Muscle of arm (tissue), 12 donors: ENCODE measurements around the gene CDC42. TPM values are rescaled to one million over a fixed set of nuclear protein-coding genes. Genes with fewer than 3 reads are reported as not detected.
A peak's percentile ranks its signal among the peaks of the same experiment; 100 is the strongest.

ENCODE experiments used
- DNase-seq: peaks from one replicate; pipeline ENCODE4 v3.0.0-alpha.2; 2013
- polyA plus RNA-seq, 12 donors: library from polyadenylated mRNA; unstranded; fragments of 120-200 nt; gene quantifications; one replicate each; pipeline ENCODE4 v1.2.1, GENCODE V29; 2013; ENCODE audit not compliant: insufficient read length in 12 of 12

CDC42 gene
- polyA plus RNA-seq, 12 donors, result 200 to 2,247 (median 254) TPM

DNA sequence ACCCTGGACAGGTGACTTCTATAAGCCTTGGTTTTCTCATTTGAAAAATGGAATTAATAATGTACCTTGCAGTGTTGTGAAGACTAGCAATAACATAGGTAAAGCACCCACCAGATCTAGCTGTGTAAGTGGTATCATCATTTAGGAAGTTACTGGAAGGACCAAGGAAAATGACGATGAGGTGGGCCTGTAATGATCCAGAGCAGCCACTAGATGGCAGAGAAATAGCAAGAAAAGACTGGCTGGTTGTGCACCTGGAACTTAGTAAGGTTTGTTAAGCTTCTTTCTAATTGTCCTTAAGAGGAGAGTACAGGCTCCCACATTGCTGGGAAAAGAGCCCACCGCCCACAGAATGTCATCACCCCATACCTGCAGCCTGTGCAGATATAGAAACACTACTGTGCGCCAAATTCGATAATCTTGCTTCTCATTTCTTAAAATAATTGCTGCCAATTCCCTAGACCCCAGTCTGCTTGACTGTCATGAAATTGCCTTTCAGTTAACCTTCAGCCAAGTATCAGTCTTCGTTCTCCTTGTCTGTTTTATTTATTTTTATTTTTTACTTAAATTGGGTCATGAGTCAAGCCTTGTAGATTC, 53.2 kb downstream of the CDC42 start:
- peak; percentile 23 for DNase-seq

DNA sequence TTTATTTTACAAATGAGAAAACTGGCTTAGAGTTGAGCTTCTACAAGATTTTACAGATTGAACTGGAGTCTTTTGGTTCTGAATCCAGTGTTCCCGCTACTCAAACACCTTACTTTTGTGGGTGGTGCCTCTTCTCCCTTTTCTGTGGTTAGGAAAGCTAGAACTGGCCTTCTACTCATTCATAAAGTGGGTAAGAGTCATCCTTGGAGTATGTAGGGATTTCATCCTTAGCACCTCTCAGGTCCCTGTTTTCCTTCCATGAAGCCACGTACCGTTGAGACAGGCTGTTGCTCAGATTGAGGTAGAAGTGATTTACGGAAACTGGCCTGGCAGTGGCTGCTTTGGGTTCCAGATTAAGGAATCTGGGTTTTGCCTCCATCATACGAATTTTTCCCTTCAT, 54.6 kb downstream of the CDC42 start:
- no peak for DNase-seq

DNA sequence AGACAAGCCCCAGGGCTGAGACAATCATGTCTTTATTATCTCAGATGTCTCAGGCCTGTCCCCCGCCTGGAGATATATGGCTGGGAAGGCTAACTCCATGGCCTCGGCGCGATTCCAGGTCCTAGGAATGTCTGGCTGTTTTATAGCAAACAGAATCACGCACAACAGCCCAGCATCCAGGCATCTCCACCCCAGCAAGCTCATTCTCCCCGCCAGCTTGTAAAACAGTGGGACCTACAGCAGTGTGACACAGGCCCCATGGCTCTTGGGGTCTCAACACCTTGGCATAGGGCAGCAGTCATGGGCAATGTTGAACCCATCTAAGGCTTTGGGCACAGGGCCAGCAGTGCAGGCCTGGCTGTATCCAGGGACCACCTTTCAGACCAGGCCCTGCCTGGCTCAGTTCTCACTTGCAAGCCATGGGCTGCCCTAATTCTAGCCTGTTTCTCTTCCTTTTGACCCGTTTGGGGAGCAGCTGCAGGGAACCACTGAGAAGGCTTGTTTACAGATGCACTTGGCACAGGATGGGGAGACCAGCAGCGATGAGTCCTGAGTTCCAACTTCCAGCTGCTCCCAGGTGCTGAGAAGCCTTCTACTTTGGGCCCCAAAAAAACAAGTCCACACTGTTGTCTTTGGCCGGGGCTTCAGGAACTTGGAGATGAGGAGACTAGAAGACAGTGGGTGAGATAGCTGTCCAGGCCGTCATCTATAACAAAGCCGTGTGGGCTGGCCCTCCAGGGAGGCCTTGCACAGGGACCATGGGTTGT, 56.0 kb downstream of the CDC42 start:
- DNase-seq, result peak; percentile 30

DNA sequence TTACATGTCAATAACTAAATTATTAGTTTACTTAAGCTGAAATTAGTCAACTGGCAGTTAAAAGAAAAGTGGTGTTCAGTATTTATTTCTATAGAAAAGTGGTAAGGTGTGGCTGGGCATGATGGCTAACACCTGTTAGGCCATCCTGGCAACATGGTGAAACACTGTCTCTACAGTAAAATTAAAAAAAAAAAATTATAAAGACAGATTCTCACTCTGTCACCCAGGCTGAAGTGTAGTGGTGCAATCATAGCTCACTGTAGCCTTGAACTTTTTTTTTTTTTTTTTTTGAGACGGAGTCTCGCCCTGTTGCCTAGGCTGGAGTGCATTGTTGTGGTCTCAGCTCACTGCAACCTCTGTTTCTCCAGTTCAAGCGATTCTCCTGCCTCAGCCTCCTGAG, 57.5 kb downstream of the CDC42 start:
- no peak for DNase-seq

DNA sequence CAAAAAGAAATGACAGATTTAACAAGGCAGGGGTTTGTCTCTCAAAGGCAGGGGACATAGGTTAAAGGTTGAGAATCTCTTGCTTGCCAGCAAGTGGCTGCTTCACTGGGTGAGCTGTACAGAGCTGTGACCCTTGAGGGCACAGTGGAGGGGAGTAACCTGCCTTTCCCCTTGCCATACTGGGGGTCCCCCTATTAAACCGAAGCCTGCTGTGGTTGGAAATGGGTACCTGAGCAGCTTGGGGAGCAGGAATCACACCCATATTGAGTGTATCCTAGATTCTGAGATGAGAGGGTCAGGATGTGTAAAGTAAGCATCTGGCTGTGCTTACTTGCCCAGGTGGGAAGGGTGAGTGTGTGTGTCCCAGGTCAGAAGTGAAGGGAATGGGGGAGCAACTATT, 58.6 kb downstream of the CDC42 start:
- DNase-seq, result no peak

DNA sequence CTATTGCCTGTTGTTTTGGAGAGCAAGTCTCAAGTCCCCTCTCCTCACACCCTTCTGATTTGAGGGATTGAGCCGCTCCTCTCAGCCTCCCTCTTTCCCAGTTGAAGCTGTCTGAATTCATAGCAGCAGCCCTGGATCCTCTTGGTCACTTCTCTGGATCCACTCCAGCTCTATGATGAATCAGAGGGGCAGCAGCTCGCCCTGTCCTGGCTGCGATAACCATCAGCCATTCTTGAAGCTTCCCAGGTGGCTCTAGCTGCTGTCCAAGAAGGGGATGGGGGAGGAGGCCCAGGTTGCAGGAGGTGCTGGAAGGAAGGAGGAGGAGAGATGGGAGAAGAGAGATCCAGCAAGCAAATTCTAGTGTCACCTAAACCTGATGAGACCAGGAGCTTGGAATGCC, 59.1 kb downstream of the CDC42 start:
- DNase-seq, result no peak

DNA sequence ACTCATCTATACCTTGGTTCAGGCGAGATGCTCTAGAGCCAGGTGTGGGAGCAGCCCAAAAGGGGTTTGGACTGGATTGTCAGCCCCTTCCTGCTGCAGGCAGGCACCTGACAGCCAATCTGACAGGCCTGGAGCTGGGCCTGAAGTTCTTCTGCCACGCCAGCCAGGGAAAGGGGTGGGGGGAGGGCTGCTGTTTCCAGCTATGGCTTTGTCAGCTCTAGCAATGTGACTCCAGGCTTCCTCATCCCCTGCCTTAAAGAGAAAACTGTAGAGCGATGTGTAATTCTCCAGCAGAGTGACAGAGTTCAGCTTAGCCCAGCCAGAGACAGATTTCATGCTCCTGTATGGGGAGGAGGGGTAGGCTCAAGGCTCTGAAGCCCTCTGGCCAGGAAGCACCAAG, 60.0 kb downstream of the CDC42 start:
- DNase-seq, result no peak

DNA sequence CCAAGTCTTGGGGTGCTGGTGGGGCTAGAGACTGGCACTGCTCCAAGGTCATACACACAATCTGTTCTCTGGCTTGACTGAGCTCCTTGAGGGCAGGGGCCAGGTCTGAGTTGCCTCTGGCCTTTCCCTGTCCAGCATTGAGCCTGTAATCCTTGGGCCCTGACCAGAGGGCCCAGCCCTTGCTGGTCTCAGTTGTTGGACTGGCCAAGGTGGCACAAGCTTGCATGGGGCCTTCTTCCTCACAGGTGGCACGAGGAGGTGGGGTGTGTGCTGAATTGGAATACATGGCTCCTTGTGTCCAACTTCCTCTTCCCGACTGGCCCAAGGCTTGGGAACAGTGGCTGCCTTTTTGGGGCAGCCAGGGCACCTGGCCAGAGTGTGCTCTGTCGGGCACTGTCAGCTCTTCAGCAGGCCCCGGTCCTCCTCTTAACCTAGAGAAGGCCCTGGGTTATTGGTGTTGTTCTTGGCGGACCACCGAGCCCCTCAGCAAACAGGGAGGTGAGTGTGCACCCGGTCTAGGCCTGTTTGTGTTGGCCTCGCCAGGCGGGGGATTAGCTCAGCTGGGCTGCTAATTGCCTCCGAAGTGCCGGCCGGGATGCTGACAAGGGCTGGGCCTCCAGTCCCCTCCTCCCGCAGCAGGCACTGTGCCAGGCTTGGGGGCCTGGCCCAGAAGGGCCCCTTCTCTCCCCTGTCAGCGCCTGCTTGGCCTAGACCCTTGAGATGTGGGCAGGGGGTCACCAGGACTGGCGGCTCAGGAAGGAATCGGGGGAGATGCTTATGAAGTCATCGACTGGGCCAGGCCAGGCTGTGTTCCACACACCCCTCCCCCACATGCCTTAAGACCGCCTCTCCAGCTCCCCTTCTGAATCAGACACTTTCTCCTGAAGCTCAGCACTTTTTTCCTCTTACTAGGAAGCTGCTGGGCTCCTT, 61.8 kb downstream of the CDC42 start:
- no peak for DNase-seq

DNA sequence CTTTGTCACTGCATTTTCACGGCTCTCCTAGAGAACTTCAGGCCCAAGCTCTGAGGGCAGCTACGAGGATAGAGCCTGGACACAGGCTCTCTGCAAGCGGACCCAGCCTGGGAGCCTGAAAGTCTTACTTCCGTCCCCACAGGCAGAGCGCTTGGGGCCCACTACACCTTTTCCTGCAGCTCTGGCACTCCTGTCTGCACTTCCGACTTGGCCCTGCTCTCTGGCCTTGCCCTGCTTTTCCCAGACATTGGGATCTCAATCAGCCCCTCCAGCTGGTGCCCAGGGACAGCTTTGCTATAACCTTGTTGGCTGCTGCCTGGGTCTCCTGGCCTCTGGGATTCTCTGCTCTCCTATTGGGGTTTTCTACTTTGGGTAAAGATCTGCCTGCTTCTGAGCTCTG, 62.8 kb downstream of the CDC42 start:
- no peak for DNase-seq

DNA sequence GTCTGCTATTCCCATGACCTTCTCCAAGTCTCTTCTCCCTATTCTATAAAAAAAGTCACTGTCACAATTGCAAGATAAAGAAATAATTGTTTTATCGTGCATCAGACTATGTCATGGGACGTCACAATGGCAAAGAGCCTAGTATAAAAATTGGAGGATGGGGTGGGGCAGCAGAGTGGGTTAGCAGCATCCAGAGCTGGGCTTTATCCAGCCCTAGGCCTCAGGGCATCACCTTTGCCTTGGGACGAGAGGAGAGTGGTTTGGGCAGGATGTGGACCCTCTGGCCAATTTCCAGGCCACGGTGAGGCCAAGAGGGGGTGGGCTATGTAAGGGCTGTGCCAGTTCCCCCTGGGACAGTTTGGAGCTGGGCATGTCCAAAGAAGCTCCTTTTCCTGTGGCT, 64.7 kb downstream of the CDC42 start:
- no peak for DNase-seq

DNA sequence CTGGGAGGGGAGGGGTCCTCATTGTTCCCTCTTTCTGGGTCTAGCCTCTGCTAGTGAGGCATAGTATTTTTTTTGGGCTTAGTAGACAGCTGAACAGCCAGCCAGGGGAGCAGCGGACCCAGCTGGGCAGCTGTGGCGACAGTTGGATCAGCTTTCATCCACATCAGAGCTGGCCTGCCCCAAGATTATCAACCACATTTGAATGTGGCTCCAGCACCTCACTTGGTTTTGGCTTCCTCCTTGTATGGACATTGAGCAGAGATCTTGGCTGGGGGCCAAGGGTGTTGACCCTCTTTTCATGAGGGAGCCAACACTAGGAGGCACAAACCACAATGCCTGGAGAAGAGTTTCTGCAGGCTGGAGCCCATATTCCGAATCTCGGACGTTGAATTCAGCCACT, 65.3 kb downstream of the CDC42 start:
- no peak for DNase-seq

DNA sequence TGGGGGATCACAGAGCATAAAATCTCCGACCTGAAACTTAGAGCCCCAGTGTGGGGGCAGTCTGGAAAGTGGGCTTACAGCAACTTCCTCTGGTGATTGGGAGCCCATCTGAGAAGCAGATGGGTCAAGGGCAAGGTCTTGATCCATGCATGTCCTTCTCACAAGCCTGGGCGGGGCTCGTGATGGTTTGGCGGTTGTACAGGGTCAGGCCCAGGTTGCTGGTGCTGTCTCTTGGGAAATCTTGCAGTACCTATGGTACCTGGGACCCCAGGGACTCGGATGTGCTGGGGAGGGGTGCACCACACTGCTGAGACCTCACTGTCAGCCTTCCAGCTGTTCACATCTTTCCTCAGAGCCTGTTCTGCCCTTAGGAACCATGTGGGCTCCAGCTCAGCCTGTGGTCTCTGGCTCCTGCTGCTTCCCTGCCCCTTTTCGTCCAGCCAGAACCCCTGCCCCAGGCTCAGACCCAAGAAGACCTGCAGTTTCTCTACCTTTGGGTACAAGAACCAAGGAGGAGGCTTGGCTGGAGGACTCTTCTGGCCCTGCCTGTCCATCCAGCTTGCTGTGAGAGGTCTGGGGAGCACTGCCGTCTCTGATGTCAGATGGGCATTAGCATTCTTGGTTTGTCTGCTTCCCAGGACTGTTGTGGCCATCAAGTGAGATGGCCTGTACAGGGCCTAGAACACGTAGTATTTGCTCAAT, 65.9 kb downstream of the CDC42 start:
- DNase-seq, result no peak

DNA sequence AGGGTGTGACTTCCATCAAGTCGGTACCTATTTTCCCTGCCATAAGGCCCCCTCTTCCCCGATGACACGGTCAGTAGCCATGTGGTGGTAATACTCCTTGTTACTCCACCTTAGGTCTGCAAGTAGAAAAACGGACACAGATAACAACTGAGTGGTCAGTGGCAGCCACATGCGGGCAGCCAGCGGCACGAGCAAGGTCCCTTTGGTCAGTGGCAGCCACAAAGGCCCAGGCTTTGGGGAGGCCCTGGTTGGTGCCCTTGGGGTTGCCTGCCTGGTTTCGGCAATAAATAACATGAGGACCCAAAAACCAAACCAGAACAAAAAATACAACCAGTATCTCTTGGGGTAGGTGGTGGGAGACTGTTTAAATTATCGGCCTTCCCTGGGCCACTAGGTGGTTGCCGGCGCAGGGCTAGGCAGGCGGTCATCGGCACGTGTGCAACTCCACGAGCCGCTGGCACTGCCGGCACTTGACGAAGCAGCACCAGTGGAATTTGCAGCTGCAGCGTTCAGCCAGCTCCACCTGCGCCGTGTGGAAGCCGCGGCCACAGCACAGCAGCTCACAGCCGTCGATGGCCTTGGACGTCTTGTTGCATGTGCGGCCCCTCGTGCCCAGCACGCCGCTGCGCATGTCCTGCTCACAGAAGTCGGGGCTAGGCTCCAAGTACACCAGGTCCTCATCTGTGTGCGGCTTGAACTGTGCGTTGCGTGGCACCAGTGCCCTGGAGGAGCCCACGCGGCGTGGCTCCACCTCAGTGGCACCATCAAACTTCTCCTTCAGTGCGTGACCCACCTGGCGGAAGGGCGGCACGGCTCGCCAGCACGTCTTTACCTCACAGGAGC, 67.3 kb downstream of the CDC42 start:
- DNase-seq, result no peak

DNA sequence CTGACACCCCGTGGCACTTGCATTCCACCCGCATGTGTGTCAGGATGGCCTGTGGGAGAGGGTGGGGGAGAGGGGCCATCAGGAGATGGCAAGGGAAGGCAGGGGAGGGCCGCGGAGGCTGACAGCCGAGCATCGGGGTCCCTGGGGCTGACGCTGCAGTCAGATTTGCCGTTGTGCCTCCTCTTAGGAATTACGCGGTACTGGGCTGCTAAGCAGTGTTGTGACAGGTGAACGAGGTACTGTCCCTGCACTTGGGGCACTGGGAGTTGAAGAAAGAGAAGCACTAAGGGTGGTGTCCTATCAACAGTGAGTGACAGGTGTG, 67.9 kb downstream of the CDC42 start:
- DNase-seq, result no peak

DNA sequence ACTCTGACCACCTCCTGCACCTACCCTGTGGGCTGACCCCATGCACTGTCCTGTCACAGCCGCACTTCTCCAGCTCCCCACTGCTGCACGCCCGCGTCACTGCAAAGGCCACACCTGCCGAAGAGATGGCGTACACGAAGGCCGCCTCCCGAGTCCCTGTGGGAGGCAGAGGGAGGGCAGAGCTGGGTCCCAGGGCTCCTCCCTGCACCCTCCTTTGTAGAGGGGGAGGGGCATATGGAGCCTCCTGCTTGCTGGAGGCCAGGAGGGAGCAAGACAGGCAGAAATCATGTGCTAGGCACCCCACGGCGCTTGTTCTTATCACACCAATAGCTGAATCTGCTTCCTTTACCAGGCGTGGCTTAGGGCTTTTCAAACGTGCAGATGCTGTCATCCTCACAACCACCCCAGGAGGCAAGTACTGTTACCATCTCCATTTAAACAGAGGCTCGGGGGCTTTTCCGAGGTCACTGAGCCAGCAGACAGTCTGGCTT, 69.0 kb downstream of the CDC42 start:
- DNase-seq, result no peak

DNA sequence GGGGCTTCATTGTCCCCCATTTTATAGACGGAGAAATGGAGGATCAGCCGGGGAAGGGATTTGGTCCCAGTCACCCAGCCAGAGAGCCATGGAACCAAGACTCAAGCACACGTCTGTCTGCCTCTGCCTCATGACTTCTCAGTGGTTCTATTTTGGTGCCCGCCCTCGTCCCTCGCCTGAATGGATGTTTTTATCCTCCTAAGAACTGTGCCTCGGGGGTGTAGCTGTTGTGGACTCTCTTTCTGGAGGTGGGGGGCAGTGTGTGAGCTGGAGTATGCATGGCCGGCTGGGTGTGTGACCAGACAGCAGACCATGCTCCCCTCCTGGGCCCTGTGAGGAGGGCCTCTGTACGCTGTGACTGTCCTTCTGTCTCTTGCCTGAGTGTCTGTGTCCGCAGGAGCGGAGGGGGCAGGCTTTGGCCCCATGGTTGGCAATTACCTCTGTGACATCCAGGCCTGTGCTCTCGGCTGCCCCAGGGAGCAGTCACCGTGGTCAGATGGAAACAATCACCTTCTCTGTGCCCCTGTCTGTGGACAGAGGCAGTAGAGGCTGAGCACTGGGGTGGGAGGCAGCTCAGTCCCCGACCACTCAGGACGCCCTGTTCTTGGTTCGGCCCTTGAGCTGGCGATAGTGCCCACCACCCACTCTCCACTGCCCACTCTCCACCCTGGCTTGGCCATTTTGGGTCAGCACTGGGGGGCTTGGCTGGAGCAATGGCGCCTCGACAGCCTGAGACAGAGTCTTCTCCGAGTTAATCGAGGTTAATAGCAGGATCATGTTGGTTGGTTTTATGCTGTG, 70.0 kb downstream of the CDC42 start:
- no peak for DNase-seq

DNA sequence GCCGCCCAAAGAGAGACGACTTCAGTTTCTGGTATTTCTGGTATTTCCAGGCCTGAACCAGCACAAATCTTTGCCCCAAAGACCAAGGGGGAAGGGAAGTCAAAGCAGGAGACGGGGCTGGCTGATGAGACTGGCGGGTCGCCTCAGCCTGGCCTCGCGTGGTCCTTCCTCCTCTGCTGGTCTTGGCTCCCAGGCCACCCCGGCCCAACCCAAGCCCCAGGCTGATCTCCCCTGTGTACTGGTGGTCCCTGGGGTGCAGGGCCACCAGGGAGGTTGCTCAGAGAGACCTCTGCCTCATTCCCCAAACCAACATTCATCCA, 70.5 kb downstream of the CDC42 start:
- DNase-seq, result no peak

DNA sequence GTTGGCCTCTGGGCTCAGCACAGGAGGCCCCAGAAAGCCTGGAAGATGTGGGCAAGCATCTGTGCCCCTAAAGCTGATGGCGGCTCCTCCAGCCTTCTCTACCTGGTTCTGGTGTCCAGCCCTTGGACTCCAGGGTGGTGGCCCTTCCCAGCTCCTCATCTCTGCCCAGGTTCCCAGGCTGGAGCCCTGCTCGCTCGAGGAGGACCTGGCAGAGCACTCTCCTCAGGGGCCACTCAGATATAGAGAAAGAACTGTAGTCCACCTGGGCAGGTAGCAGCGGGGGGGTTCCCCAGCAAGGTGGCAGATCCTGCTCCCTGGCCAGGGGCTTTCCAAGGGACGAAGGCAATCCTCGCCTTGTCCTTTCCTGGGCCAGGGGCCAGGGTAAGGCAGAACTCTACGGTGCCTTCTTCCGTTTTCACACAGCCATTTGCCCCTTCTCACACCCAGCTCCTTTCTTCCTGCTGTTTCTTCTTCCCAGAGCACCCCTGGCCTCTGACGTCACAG, 71.4 kb downstream of the CDC42 start:
- no peak for DNase-seq

DNA sequence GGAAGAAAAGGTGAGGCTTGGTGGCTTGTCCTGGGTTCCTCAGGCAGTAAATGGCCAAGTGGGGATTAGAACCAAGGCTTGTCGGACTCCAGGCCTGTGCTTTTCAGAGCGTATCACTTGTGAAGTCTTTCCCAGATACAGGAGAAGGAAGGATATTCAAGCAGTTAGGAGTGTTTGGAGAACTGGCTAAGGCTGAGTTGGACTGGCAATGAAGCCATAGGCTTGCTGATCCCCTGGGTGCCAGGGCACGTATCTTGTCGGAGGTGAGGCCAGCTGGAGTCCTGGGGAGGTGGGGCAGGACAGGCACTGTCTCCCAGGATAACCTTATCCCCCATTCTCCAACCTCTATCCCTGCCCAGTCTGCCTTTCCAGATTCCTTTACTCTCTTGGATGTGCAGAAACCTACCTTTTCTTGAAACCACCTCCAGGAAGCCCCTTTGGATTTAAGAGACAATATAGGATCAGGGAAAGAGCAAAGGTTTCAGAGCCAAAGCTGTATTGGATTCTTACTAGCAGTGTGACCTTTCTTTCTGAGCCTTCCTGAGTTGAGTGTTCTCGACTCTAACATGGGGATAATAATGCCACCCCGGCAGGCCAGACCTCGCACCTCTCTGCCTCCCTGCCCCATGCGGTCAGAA, 72.2 kb downstream of the CDC42 start:
- no peak for DNase-seq

DNA sequence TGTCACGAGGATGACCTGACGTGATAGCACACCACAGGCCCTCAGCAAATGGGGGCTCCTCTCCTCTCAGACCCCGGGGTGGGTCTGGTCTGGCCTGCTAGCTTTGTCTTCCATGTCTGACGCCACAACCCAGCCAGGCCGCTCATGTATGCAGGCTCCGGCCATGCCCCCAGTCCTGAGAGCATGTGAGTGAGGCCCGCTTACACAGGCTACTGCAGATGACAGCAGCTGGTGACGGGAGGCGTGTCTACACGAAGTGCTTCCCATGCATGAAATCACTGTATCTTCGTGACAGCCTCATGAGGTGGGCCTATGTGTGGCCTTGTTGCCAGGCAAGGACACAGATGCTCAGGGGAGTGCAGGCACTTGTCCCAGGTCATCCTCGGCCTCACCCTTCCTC, 74.0 kb downstream of the CDC42 start:
- no peak for DNase-seq
